Measurements from ENCODE around the gene FKBP8.

GRCh38 chr19:18558202-18558555 lies 14.8 kb upstream of the FKBP8 start:
- TF ChIP-seq, protein P1, sequence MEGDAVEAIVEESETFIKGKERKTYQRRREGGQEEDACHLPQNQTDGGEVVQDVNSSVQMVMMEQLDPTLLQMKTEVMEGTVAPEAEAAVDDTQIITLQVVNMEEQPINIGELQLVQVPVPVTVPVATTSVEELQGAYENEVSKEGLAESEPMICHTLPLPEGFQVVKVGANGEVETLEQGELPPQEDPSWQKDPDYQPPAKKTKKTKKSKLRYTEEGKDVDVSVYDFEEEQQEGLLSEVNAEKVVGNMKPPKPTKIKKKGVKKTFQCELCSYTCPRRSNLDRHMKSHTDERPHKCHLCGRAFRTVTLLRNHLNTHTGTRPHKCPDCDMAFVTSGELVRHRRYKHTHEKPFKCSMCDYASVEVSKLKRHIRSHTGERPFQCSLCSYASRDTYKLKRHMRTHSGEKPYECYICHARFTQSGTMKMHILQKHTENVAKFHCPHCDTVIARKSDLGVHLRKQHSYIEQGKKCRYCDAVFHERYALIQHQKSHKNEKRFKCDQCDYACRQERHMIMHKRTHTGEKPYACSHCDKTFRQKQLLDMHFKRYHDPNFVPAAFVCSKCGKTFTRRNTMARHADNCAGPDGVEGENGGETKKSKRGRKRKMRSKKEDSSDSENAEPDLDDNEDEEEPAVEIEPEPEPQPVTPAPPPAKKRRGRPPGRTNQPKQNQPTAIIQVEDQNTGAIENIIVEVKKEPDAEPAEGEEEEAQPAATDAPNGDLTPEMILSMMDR (conservative IDR thresholded peaks at IDR 0.05; ENCODE audit: low read depth, low read length), result no peak
- TF ChIP-seq EZH2 (IDR thresholded peaks at IDR 0.05; ENCODE audit: low read length, unreplicated experiment) (no peak), EZH2phosphoT487 (IDR thresholded peaks at IDR 0.05; ENCODE audit: borderline replicate concordance, low read length) (no peak)

All from PC-3 (cell line).